HG03103 (cell line): ENCODE measurements around the gene LTB4R2.
"Not testable (repeated sequence)": the region's sequence is repeated elsewhere in the genome, so short reads cannot be mapped to it uniquely, and the experiment has no call there.

ENCODE experiments used
- ATAC-seq: cut with Tn5 transposase; IDR thresholded peaks from one replicate; pipeline ENCODE4 v1.9.1; 2021; ENCODE audit warnings: low read depth; ENCODE audit not compliant: unreplicated experiment

LTB4R2 gene

DNA sequence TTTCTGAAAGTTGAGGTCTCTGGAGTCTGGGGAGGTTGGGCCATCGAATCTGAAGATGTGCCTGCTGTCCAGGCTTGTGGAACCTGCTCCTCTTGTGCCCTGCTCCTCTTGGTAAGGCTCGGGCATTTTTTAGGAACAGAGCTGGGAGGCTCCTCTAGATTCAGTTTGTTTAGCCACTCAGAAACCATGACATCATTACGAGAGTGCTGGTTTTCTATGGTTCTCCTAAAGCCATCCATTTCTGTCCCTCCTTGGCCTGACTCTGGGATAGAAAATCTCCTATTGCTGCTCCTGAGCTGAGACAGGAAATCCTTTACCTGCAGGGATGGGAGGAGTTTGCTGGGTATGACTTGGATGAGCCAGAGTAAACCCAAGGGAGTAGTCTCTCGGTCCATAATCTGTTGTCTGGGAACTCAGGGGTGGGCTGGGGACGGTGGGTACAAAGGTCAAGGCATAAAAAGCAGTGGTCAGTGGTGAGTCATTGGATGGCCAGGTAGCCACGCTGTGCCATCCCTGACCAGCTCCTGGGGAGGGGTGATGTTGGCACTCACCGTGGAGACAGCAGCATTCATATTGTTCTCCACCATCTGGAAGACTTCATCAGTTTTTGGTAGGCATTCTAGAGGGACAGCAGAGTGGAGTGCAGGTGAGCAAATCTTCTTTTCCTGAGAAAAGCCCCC, 27.3 kb downstream of the LTB4R2 start:
- no peak for ATAC-seq

DNA sequence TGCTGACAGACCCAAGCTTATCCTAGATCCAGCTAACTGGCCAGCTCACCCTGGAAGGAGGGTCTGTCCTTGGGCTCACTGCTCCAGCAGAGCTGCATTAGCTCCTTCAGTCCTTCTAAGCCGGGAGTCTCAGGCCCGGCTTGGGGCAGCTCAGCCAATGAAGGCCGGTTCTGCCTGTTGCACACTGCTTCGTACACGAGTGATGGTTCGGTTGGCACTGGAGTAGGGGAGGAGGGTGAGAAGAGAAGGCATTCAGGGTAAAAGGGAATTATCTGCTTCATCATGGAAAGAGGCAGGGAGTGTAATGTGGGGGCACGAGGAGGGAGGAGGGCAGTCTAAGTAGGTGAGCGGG, 27.9 kb downstream of the LTB4R2 start:
- ATAC-seq = no peak

DNA sequence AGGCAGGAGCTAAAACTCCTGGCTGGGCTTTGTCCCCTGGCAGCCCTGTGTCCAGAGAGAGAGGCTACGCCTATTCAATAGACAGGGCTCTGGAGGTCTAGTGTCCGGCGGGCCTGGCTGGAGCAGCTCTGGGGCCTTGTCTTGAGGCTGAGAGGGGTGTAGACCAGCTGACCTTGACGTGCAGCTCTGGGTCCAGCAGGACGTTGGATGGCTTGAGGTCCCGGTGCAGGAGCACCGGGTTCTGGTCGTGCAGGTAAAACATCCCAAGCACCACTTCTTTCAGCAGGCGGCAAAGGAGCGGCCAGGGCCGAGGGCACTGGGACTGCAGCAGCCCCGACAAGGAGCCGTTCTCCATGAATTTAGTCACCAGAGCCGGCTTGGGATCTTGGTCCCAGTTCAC, 28.9 kb downstream of the LTB4R2 start:
- ATAC-seq = no peak

DNA sequence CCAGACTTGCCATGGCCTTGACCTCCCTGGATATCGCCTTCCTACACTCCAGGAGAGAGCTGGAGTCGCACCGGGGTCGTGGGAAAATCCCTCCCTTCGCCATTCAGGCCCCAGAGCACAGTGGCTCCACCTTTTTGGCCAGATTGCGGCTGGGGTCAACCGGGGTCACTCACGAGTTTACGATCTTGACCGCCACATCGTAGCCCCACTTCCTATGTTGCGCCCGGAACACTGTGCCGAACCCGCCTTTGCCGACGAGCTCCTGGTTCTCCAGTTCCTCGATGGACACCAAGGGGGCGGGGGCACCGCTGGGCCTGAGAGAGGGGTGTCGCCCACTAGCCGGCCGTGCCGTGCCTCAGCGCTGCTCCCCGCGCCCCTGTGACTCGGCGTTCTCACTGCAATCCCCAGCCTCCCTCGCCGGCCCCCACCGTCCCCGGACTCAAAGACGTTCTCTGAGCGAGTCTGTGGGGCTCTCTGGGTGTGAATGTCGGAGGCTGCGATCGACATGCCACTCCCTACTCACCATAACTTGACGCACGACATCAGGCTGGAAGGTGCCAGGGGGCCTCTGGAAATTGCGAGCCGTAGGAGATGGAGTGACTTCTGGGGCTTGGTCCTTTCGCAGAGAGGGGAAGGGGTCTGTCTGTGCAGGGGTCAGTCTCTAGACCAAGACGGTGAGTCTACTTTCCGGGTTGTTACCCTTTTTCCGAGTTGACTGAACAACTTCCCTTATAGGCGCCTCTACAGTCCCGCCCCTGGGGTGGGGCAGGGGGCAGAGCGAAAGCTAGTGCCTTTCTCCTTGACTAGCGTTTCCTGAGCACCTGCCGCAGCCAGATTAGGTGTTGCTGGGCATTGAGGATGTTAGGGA, 29.6 kb downstream of the LTB4R2 start, which contains the start of gene RIPK3:
RIPK3 (minus strand) TSS at position 708 of the 868 bp plus-strand sequence; CDS start at position 543, 165 bp downstream.
- ATAC-seq = peak; percentile 84

DNA sequence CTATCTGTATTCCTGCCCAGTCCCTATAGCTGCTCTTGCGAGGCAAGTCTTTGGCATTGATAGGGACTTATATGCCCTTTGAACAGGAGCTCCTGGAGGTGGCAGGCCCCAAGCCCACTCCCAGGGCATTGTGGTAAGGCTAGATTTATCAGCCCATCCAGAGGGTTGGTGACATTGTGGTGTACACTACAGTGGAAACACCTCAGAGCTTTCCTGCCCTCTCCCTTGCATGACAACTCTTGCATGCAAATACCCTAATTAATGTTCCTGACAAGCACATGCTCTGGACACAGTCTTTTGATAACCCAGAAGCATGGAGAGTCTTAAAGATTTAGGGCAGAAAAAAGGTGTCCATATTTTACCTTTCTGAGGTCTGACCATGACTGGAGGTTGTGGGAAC, 30.7 kb downstream of the LTB4R2 start:
- ATAC-seq = no peak

DNA sequence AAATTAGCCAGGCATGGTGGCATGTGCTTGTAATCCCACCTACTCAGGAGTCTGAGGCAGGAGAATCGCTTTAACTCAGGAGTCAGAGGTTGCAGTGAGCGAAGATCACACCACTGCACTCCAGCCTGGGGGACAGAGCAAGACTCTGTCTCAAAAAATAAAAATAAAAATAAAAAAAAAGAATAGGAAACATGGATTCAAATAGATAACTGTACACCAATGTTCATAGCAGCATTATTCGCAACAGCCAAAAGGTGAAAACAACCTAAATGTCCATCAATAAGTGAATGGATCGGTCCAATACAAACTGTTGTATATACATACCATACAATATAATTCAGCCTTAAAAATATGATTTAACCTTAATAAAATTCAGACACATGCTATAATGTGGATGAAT, 32.9 kb downstream of the LTB4R2 start:
- no peak for ATAC-seq

DNA sequence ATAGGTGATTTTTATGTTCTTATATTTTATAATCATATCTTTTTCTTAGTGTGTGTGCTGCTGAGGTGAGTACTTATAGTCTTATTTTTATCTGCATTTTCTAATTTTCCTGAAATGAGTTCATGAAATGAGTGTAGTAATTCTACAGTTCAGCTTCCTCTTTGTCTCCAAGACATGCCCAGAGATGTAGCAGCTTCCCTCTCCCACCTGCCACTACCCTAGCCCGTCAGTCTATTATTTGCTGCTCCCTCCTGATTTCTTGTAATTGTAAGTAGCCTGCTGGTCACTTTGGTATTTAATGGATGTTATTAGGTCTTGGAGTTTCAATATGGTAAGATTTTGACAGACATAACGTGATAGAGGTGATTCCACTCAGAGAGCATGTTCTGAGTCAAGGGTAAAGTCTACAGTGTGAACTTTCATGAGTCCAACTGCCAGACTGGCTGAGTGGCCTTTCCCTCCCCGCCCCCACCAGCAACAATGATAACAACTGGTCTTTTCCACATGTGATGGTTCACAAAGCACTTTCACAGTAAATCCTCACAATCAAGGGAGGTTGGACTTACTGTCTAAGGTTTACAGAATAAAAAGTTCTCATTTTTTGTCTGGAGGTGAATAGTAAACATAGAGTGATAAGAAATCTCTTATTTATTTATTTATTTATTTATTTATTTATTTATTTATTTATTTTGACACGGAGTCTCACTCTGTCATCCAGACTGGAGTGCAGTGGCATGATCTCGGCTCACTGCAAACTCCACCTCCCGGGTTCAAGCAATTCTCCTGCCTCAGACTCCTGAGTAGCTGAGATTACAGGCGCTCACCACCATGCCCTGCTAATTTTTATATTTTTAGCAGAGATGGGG, 34.1 kb downstream of the LTB4R2 start:
- ATAC-seq = no peak

DNA sequence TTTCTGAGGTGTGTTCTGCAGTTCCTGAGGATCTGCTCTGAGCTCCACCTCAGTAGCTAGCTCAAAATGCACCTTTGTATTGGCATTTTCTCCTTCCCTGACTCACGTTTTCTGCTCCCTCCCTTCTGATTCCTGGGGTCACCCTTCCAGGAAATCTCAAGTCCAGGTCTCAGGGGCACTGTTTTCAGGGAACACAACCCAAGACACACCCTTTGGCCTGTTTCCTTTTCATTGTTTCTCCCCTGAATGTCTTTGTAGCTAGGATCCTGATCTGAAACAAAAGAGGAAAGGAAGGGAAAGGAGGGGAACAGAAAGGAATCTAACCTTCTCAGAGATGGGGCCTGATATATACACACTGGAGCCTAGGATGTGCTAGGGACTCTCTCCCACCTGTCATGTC, 37.2 kb downstream of the LTB4R2 start:
- ATAC-seq = no peak

DNA sequence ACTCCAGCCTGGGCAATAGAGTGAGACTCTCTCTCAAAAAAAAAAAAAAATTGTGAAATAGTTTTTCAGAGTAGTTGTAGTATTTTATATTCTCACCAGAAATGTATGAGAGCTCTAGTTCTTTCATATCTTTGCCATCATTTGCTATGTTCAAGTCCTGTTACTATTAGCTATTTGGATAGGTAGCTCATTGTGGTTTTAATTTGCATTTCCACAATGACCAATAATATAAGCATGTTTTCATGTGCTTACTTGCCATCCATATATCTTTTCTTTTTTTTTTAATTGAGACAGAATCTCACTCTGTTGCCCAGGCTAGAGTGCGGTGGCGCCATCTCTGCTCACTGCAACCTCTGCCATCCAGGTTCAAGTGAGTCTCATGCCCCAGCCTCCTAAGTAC, 38.2 kb downstream of the LTB4R2 start:
- ATAC-seq = no peak

GRCh38 chr14:24349742-24350141, 39.8 kb downstream of the LTB4R2 start:
- no peak for ATAC-seq

DNA sequence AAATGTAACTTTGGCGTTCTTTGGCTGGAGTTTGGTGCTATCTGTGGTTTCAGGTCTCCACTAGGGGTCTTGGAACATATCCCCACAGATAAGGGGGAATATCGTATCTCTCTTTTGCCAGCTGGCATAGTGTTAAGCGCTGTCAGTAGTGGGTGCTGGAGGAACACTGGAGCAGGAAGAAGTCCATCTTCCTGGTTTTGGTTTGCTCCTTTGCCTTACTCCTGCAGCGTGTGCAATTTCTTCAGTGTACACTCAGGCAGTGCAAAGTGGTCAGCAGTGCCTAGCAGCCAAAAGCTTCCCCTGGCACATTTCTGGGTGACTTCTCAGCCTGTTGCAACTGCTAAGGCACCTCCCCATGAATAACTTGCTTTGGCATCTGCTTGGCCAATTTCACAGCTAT, 41.6 kb downstream of the LTB4R2 start:
- no peak for ATAC-seq

GRCh38 chr14:24353559-24354481, 43.9 kb downstream of the LTB4R2 start:
- ATAC-seq = no peak

- ATAC-seq = not testable (repeated sequence)
These were observed 44.5 kb downstream of the LTB4R2 start for GRCh38 chr14:24354482-24354825.

GRCh38 chr14:24355009-24355408, 45.1 kb downstream of the LTB4R2 start:
- ATAC-seq = no peak

DNA sequence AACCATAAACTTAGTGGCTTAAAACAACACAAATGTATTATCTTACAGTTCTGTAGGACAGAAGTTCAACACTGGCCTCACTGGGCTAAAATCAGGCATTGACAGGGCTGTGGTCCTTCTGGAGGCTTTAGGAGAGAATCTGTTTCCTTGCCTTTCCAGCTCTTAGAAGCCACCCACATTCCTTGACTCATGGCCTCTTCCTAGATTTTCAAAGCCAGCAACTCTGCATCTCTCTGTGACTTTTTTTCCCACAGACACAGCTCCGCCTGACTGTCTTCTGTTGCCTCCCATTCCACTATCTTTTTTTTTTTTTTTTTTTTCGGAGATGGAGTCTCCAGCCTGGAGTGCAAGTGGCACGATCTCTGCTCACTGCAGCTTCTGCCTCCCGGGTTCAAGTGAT, 46.3 kb downstream of the LTB4R2 start:
- no peak for ATAC-seq

- ATAC-seq = no peak
These were observed 50.3 kb downstream of the LTB4R2 start for GRCh38 chr14:24360281-24360680.

DNA sequence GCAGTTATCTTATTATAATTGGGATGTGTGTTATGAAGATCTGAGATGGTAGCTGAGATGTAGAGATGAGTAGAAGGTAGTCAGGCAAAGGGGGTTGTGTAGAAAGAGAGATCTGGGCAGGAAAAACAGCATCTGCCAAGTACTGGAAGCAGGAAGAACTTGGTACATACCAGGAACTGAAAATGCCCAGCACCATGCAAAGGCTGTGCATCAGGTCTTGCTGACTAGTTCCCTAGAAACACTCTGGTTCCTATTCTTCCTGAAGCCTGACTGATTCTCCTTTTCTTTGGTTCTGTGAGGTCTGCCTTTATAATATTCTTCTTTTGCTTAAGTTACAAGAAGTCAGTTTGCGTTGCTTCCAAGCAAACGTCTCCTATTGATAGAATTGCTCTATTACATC, 51.4 kb downstream of the LTB4R2 start:
- no peak for ATAC-seq
